ENCODE data around the gene CDH10.

CDH10 gene

DNA sequence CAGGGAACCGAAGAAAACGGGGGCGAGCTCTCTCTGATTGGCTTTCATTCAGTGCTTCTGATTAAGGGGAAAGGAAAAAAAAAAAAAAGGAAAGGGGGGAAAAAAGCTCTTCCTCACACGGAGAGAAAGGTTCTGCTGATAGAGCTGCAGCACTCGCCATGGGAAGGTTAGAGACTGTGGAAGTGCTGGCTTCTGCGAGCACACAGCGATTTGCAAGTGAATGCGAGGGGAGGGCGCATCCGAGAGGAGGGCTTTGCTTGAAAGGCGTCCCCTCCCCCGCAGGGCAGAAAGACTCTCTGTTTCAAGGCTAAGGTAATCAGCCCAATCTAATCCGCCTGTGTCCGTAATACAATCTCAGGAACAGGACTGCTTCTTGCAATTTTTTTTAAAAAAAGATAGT, at the start of gene CDH10:
Gene CDH10, minus strand, starts transcription at position 218 of the 400 bp plus-strand sequence. CDS start 51,488 bp downstream, outside the sequence.
- TF ChIP-seq, protein P1, sequence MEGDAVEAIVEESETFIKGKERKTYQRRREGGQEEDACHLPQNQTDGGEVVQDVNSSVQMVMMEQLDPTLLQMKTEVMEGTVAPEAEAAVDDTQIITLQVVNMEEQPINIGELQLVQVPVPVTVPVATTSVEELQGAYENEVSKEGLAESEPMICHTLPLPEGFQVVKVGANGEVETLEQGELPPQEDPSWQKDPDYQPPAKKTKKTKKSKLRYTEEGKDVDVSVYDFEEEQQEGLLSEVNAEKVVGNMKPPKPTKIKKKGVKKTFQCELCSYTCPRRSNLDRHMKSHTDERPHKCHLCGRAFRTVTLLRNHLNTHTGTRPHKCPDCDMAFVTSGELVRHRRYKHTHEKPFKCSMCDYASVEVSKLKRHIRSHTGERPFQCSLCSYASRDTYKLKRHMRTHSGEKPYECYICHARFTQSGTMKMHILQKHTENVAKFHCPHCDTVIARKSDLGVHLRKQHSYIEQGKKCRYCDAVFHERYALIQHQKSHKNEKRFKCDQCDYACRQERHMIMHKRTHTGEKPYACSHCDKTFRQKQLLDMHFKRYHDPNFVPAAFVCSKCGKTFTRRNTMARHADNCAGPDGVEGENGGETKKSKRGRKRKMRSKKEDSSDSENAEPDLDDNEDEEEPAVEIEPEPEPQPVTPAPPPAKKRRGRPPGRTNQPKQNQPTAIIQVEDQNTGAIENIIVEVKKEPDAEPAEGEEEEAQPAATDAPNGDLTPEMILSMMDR (IDR thresholded peaks at IDR 0.05; ENCODE audit: low read length, missing control alignments): no peak
- H3K4me3 ChIP-seq (replicated peaks; ENCODE audit: low read depth, low read length): peak within 1 kb of the TSS; percentile 32
- peak; percentile 7 for DNase-seq (ENCODE audit: low read depth)

GRCh38 chr5:24693609-24694008, 48.8 kb upstream of the CDH10 start:
- TF ChIP-seq, protein P1 (IDR thresholded peaks at IDR 0.05; ENCODE audit: low read length, missing control alignments): no peak
- no peak overlapping the region for H3K4me3 ChIP-seq (replicated peaks; ENCODE audit: low read depth, low read length)
- no peak for DNase-seq (ENCODE audit: low read depth)

DNA sequence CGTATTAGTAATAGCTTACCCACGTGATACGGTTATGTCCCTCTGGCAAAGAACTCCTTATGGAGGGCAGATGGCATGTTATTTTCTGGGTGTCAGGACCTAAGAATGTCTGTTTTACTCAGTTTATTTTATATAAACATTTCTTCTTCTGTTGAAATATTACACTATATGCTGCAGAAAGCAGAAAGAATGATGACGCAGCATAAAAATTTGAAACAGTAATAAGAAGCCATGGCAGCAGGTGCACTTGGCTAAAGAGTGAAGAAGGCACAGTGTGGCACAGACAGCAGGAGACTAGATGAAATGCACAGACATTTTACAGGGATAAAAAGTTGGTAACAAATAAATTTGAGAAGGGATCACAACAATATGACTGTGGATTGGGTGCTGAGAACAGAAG, 46.3 kb upstream of the CDH10 start:
- DNase-seq (ENCODE audit: low read depth): no peak
- TF ChIP-seq, protein P1 (IDR thresholded peaks at IDR 0.05; ENCODE audit: low read length, missing control alignments): no peak

DNA sequence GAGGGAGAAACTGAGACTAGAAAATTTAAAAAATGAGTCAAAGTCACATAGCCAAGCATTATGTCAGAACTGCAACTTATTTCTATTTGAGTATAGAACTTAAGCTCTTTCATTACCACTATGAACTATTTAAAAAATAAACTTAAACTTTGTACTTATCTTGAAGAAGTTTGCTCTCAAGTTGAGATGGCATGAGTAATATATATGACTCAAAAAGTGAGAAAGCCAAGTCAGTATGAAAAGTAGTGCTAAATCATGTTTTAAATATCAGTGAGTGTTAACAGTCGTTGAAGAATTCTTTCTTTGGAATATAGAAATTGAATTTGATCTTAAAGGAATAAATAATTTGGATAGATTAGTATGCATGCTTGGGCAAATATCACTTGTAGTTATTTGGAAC, 36.3 kb upstream of the CDH10 start:
- no peak for DNase-seq (ENCODE audit: low read depth)
- H3K4me3 ChIP-seq (replicated peaks; ENCODE audit: low read depth, low read length): no peak overlapping the region
- TF ChIP-seq, protein P1 (IDR thresholded peaks at IDR 0.05; ENCODE audit: low read length, missing control alignments): no peak

More for the DNA sequence above, 46.3 kb upstream of the CDH10 start:
- H3K4me3 ChIP-seq (replicated peaks; ENCODE audit: low read depth, low read length): no peak overlapping the region

GRCh38 chr5:24668050-24668449, 23.3 kb upstream of the CDH10 start:
- no peak overlapping the region for H3K4me3 ChIP-seq (replicated peaks; ENCODE audit: low read depth, low read length)
- no peak for DNase-seq (ENCODE audit: low read depth)
- TF ChIP-seq, protein P1 (IDR thresholded peaks at IDR 0.05; ENCODE audit: low read length, missing control alignments): no peak

DNA sequence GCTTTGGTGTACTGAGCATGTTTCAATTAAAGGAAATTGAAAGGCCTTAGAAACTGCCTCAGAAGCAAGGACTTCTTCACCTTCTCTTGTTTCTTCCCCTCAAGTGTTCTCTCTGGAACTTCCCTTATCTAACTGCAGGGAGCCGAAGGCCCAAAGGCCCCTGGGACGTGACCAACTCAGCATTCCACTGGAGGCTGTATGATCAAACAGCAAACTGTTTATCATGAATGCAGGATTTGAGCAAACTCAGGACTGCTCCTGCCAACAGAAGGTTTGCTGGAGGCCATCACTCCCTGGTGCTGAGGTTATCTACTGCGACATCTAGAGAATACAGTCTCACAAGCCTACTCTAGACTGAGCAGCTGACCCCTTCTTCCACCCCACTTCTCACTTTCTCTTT, 4.8 kb upstream of the CDH10 start:
- no peak for DNase-seq (ENCODE audit: low read depth)
- H3K4me3 ChIP-seq (replicated peaks; ENCODE audit: low read depth, low read length): no peak overlapping the region
- TF ChIP-seq, protein P1 (IDR thresholded peaks at IDR 0.05; ENCODE audit: low read length, missing control alignments): no peak

DNA sequence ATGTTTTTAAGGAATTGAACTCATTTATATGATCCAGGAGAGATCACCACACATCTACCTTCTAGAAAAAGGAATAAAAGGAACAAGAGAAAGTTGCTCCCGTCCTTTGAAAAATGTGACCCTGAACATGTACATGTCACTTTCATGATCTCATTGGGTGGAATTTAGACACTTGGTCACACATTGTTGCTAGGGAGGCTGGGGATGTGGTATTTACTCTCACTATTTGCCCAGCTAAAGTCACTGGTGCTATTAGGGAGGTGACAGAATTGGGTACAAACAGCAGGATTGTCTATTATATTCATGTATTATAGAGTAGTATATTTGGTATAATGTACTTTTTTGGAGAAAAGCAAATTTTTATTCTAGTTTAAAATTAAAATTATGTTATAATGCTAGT, 2.1 kb upstream of the CDH10 start:
- TF ChIP-seq, protein P1 (IDR thresholded peaks at IDR 0.05; ENCODE audit: low read length, missing control alignments): no peak
- H3K4me3 ChIP-seq (replicated peaks; ENCODE audit: low read depth, low read length): no peak overlapping the region
- DNase-seq (ENCODE audit: low read depth): no peak

All from fibroblast of pulmonary artery (primary cell).